Neural cell (in vitro differentiated cells): ENCODE results near the gene CD248. TPM values are rescaled to one million over a fixed set of nuclear protein-coding genes. Genes with fewer than 3 reads are reported as not detected.

Experiments used
- H2AFZ ChIP-seq: fragments of 200-600, 300-800 bp; sonication (generic), shearing (Covaris generic); 2 replicates; pipeline ENCODE4 v1.6.0; 2014; ENCODE audit warnings: low read depth, mild to moderate bottlenecking, antibody characterized with exemption, low read length, moderate library complexity
- H3F3A ChIP-seq: fragments of 200-600 bp; shearing (Covaris generic); 2 replicates; pipeline ENCODE4 v1.6.1; 2016; ENCODE audit warnings: mild to moderate bottlenecking, moderate library complexity, mixed read lengths, antibody characterized with exemption, low read length; ENCODE audit not compliant: insufficient read depth, poor library complexity, severe bottlenecking
- H3K27ac ChIP-seq: fragments of 200-600, 300-800 bp; sonication (generic), shearing (Covaris generic); 2 replicates; pipeline ENCODE4 v1.5.1; 2014; ENCODE audit warnings: mild to moderate bottlenecking, low read length, moderate library complexity
- H3K27me3 ChIP-seq: fragments of 300-800, 200-600 bp; sonication (generic), shearing (Covaris generic); 2 replicates; pipeline ENCODE4 v1.6.0; 2014; ENCODE audit warnings: mild to moderate bottlenecking, low read depth, low read length, moderate library complexity; ENCODE audit not compliant: insufficient read depth
- H3K36me3 ChIP-seq: fragments of 300-800, 200-600 bp; sonication (generic), shearing (Covaris generic); 2 replicates; pipeline ENCODE4 v1.5.1; 2014; ENCODE audit warnings: mild to moderate bottlenecking, antibody characterized with exemption, low read length, moderate library complexity; ENCODE audit not compliant: insufficient read depth
- H3K4me2 ChIP-seq: fragments of 300-800, 200-600 bp; sonication (generic), shearing (Covaris generic); 2 replicates; pipeline ENCODE4 v1.6.0; 2014; ENCODE audit warnings: mild to moderate bottlenecking, low read length
- H3K4me3 ChIP-seq: fragments of 300-800, 200-600 bp; sonication (generic), shearing (Covaris generic); 2 replicates; pipeline ENCODE4 v1.5.1; 2014; ENCODE audit warnings: mild to moderate bottlenecking, low read length, moderate library complexity
- H3K79me2 ChIP-seq: fragments of 200-600 bp; shearing (Covaris generic); replicated peaks from 2 replicates; pipeline ENCODE4 v1.6.0; 2014; ENCODE audit warnings: mild to moderate bottlenecking, low read length, moderate library complexity; ENCODE audit not compliant: insufficient read depth
- H3K9ac ChIP-seq: fragments of 300-800, 200-600 bp; sonication (generic), shearing (Covaris generic); 2 replicates; pipeline ENCODE4 v1.6.1; 2016; ENCODE audit warnings: mild to moderate bottlenecking, low read length, mixed read lengths
- H3K9me2 ChIP-seq: fragments of 200-600 bp; shearing (Covaris generic); 2 replicates; pipeline ENCODE4 v1.6.1; 2016; ENCODE audit warnings: mild to moderate bottlenecking, low read length, mixed read lengths; ENCODE audit not compliant: insufficient read depth
- H3K9me3 ChIP-seq: fragments of 200-600, 300-800 bp; sonication (generic), shearing (Covaris generic); 2 replicates; pipeline ENCODE4 v1.6.1; 2016; ENCODE audit warnings: mild to moderate bottlenecking, mixed run types, low read length, moderate library complexity, mixed read lengths
- H4K20me1 ChIP-seq: fragments of 200-600 bp; shearing (Covaris generic); 2 replicates; pipeline ENCODE4 v1.6.1; 2016; ENCODE audit warnings: mild to moderate bottlenecking, mixed run types; ENCODE audit not compliant: insufficient read depth
- CTCF ChIP-seq: fragments of 450-650 bp; IDR thresholded peaks from 2 replicates; pipeline ENCODE4 v1.5.1; 2014; ENCODE audit warnings: antibody characterized with exemption, mild to moderate bottlenecking, moderate library complexity; ENCODE audit not compliant: poor library complexity, severe bottlenecking
- EP300 ChIP-seq: fragments of 450-650 bp; conservative IDR thresholded peaks from 2 replicates; pipeline ENCODE4 v1.6.1; 2014; ENCODE audit warnings: antibody characterized with exemption, mild to moderate bottlenecking, moderate library complexity; ENCODE audit not compliant: poor library complexity, severe bottlenecking
- EZH2 ChIP-seq: fragments of 200-600, 300-800 bp; shearing (Covaris generic), sonication (generic); IDR thresholded peaks from 2 replicates; pipeline ENCODE4 v1.6.1; 2014; ENCODE audit warnings: antibody characterized with exemption, low read length, borderline replicate concordance, mild to moderate bottlenecking; ENCODE audit not compliant: insufficient read depth, poor library complexity, severe bottlenecking
- MXI1 ChIP-seq: fragments of 450-650 bp; conservative IDR thresholded peaks from 2 replicates; pipeline ENCODE4 v1.6.1; 2014; ENCODE audit warnings: antibody characterized with exemption, mild to moderate bottlenecking; ENCODE audit not compliant: poor library complexity, severe bottlenecking
- POLR2AphosphoS5 ChIP-seq: IDR thresholded peaks from 2 replicates; pipeline ENCODE4 v1.6.1; 2012
- RAD21 ChIP-seq: fragments of 450-650 bp; conservative IDR thresholded peaks from 2 replicates; pipeline ENCODE4 v1.6.1; 2014; ENCODE audit warnings: antibody characterized with exemption, mild to moderate bottlenecking, moderate library complexity
- SMC3 ChIP-seq: fragments of 450-650 bp; conservative IDR thresholded peaks from 2 replicates; pipeline ENCODE4 v1.6.1; 2014; ENCODE audit warnings: antibody characterized with exemption, mild to moderate bottlenecking, moderate library complexity; ENCODE audit not compliant: poor library complexity
- TAF1 ChIP-seq: IDR thresholded peaks from 2 replicates; pipeline ENCODE4 v1.6.1; 2012; ENCODE audit warnings: low read depth
- polyA plus RNA-seq: library from polyadenylated mRNA; depleted of rRNA; stranded (reverse); fragments of >200 nt; gene quantifications from 2 replicates; pipeline ENCODE4 v1.2.3, GENCODE V29; 2014
- TF ChIP-seq, protein P1 (sequence below): IDR thresholded peaks from 2 replicates; pipeline ENCODE4 v1.6.1; 2012; ENCODE audit warnings: borderline replicate concordance

CD248 gene
- polyA plus RNA-seq, 1 donor from 2014 or later: not detected

DNA sequence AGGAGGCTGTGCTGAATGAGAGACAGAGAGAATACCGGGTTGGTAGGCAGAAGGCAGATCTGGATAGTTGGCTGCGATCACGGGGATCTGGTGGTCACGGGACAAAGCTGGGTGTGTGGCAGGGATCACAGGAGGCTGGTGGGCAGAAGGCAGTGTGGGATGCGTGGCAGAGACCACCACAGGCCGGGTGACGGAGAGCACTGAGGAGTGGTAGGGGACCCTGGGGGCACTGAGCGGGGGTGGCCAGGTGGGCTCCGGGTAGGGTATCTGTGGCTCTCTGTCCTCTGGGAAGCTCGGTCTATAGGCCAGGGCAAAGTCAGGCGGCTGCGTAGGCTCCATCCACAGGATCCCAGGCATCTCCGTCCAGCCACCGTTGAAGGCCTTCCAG is 1.4 kb downstream of the CD248 start:
- Histone ChIP-seq H3K27me3 (peaks cover 11% of the 10 kb centered on the region), H2AFZ (no peak overlapping the region)

DNA sequence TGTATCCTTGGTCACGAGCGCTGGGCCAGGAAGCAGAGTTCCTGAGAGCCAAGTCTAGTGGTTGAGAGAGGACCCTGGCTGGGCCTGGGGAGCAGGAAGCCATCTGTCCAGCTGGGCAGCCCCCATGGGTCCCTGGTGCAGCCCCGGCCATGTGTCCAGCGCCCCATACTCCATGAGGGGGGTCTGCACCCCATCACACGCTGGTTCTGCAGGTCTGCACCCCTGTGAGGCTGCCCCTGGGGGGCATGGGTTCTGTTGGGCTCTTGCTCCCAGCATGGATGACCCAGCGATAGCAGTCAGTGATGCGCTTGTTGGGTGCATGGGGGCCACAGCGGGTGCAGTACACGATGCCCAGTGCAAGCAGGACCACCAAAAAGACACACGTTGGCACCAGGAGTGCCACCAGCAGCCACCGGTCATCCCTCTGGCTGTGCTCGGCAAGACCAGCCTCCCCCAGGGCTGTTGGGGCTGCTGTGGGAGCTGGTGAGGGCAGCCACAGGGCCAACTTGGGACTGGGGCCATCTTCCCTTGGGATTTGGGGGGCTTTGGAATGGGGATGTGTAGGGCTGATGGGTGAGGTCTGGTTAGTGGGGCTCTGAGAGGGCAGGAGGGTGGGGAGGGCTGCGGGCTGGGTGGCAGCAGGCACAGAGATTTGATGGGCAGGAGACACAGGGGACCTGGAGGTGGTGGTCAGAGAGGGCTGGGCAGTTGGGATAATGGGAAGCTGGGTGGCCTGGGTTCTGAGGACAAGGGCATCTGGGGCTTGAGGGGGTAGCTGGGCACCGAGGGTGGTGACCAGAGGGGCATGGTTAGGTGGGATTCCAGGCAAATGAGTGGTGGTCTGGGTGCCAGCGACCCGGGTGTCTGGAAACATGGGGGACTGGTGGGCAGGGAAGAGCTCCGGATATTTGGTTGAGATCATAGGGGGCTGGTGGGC is 2.0 kb downstream of the CD248 start:
- Histone ChIP-seq H3K4me2 (no peak overlapping the region), H3K79me2 (no peaks in the 10 kb centered on the region), H3K36me3 (no peaks in the 10 kb centered on the region), H3F3A (no peaks in the 10 kb centered on the region), H4K20me1 (no peaks in the 10 kb centered on the region), H3K4me3 (no peak overlapping the region), H2AFZ (no peak overlapping the region), H3K9me2 (no peaks in the 10 kb centered on the region), H3K27ac (no peak overlapping the region), H3K27me3 (peaks cover 11% of the 10 kb centered on the region), H3K9ac (no peak overlapping the region), H3K9me3 (no peaks in the 10 kb centered on the region)
- no peak for TF ChIP-seq POLR2AphosphoS5
- TF ChIP-seq SMC3: no peak
- TF ChIP-seq RAD21: no peak
- TF ChIP-seq CTCF: no peak
- TF ChIP-seq, protein P1, sequence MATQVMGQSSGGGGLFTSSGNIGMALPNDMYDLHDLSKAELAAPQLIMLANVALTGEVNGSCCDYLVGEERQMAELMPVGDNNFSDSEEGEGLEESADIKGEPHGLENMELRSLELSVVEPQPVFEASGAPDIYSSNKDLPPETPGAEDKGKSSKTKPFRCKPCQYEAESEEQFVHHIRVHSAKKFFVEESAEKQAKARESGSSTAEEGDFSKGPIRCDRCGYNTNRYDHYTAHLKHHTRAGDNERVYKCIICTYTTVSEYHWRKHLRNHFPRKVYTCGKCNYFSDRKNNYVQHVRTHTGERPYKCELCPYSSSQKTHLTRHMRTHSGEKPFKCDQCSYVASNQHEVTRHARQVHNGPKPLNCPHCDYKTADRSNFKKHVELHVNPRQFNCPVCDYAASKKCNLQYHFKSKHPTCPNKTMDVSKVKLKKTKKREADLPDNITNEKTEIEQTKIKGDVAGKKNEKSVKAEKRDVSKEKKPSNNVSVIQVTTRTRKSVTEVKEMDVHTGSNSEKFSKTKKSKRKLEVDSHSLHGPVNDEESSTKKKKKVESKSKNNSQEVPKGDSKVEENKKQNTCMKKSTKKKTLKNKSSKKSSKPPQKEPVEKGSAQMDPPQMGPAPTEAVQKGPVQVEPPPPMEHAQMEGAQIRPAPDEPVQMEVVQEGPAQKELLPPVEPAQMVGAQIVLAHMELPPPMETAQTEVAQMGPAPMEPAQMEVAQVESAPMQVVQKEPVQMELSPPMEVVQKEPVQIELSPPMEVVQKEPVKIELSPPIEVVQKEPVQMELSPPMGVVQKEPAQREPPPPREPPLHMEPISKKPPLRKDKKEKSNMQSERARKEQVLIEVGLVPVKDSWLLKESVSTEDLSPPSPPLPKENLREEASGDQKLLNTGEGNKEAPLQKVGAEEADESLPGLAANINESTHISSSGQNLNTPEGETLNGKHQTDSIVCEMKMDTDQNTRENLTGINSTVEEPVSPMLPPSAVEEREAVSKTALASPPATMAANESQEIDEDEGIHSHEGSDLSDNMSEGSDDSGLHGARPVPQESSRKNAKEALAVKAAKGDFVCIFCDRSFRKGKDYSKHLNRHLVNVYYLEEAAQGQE: no peak
- no peak for TF ChIP-seq EZH2

More for the DNA sequence above, 1.4 kb downstream of the CD248 start:
- Histone ChIP-seq H3K79me2 (no peaks in the 10 kb centered on the region), H3K27ac (no peak overlapping the region), H3K9me3 (no peaks in the 10 kb centered on the region), H3K4me3 (no peak overlapping the region), H3K9me2 (no peaks in the 10 kb centered on the region), H3K9ac (no peak overlapping the region), H3K4me2 (no peak overlapping the region), H4K20me1 (no peaks in the 10 kb centered on the region), H3K36me3 (no peaks in the 10 kb centered on the region), H3F3A (no peaks in the 10 kb centered on the region)
- no peak for TF ChIP-seq RAD21
- TF ChIP-seq POLR2AphosphoS5: no peak
- TF ChIP-seq TAF1: no peak
- TF ChIP-seq EZH2: no peak
- TF ChIP-seq SMC3: no peak
- TF ChIP-seq MXI1: no peak
- no peak for TF ChIP-seq EP300
- TF ChIP-seq CTCF: no peak
- TF ChIP-seq, protein P1: no peak
